HUES48 (cell line): ENCODE measurements around the gene AGAP9.
"Not testable (repeated sequence)": the region's sequence is repeated elsewhere in the genome, so short reads cannot be mapped to it uniquely, and the experiment has no call there.

Source experiments
- H3K27ac ChIP-seq: one replicate; pipeline ENCODE4 v1.7.0; 2013; ENCODE audit warnings: low read depth, low read length, inconsistent platforms
- H3K27me3 ChIP-seq: 2 replicates; pipeline ENCODE4 v1.6.1; 2013; ENCODE audit warnings: mild to moderate bottlenecking, low read length; ENCODE audit not compliant: control insufficient read depth, insufficient read depth
- H3K36me3 ChIP-seq: 2 replicates; pipeline ENCODE4 v1.6.1; 2013; ENCODE audit warnings: low read length; ENCODE audit not compliant: control insufficient read depth, insufficient read depth
- H3K4me1 ChIP-seq: 2 replicates; pipeline ENCODE4 v1.6.1; 2013; ENCODE audit warnings: mild to moderate bottlenecking, low read length; ENCODE audit not compliant: control insufficient read depth, insufficient read depth
- H3K4me3 ChIP-seq: 2 replicates; pipeline ENCODE4 v1.5.1; 2013; ENCODE audit warnings: mild to moderate bottlenecking, low read depth, low read length
- H3K9ac ChIP-seq: 2 replicates; pipeline ENCODE4 v1.6.1; 2013; ENCODE audit warnings: mild to moderate bottlenecking, low read depth, low read length, moderate library complexity
- H3K9me3 ChIP-seq: 2 replicates; pipeline ENCODE4 v1.6.1; 2013; ENCODE audit warnings: low read length; ENCODE audit not compliant: control insufficient read depth, insufficient read depth

AGAP9 gene

DNA sequence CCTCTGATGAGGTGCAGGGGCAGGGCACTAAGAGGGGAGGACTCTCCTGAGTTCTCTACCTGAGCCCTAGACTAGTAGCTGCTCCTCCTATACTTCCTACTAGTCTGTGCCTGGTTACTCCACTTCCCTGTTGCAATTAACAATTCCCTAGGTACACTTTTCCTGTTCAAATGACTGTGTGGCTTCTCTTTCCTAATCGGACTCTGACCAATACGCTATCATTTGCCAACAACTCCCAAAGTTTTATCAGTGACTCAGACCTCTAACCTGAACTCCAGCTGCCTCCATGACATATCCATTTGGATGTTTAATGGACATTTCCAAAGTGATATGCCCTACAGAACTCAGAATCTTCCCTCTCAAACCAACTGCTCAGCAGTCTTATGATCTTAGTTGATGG is 31.9 kb upstream of the AGAP9 start:
- not testable (repeated sequence) for H3K27ac ChIP-seq, H3K4me1 ChIP-seq, H3K9ac ChIP-seq, H3K9me3 ChIP-seq, H3K27me3 ChIP-seq, H3K36me3 ChIP-seq, H3K4me3 ChIP-seq

DNA sequence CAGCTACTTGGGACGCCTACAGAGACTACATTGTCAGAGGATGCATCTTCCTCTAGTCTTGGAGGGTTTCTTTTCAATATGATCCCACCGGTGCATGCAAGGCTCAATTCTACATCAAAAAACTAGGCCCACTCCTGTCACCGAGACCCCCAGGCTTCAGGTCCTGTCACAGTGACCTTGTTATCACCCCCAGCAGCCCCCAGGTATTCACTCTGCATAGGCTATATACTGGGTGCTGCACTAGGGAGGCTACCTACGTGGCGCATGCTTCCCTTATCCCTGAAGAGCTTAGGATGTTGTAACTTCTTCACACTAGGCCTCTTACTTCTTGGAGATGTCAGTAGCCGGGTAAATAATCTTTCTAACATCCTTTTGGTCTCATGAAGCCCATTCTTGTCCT is 31.1 kb upstream of the AGAP9 start:
- not testable (repeated sequence) for H3K27me3 ChIP-seq, H3K27ac ChIP-seq, H3K4me1 ChIP-seq, H3K9ac ChIP-seq, H3K9me3 ChIP-seq, H3K4me3 ChIP-seq, H3K36me3 ChIP-seq

DNA sequence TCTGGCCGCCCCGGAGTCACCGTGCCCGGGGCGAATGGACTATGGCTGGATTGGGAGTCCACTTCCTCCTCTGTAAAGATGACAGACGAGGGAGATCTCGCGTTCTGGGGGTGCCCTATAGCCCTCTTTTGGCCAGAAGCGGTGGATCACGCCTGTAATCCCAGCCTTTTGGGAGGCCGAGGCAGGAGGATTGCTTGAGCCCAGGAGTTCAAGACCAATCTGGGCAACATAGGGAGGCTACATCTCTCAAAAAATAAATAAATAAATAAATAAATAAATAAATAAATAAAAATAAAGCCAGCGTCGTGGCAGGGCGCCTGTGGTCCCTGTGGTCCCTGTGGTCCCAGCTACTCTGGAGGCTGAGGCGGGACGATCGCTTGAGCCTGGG is 30.4 kb upstream of the AGAP9 start:
- 0 out of 2 replicates have a peak overlapping the region, but pooled peaks have one; percentile 44 for H3K9ac ChIP-seq
- H3K27me3 ChIP-seq, H3K4me1 ChIP-seq, H3K36me3 ChIP-seq, H3K9me3 ChIP-seq: not testable (repeated sequence)
- peak overlapping the region; percentile 72 for H3K27ac ChIP-seq
- peak overlapping the region; percentile 75 for H3K4me3 ChIP-seq

DNA sequence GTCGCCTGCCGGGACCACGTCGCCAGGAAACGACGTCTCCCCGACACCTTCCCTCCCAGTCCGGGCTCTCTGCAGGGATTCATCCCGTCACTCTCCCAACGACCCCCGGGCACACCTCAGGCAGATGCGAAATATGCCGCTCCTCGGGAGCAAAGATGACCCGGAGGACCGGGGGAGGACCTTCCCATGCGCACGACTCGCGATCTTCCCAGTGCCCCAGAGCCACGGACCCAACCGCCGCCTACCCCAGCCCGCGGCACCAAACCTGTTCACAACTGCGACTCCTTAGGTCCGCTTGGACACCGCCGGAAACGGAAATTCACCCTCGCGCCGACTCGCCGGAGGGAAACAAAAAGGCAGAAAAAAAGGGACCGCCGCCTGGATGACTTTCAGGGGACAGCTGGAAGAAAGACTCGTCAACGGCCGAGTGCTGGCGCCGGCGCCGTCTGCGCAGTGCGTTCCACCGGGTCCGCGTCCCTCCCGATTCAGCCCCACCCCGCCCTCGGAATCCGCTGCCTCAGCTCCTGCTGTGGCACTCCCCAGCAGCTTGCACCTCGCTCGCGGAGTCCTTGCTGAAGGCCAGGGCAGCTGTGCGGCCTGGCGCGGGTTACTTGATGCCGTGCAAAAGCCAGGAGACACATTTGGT is 29.9 kb upstream of the AGAP9 start:
- not testable (repeated sequence) for H3K27me3 ChIP-seq, H3K36me3 ChIP-seq, H3K9me3 ChIP-seq, H3K4me1 ChIP-seq
- Histone ChIP-seq H3K27ac (peak overlapping the region; percentile 82), H3K4me3 (peak overlapping the region; percentile 75), H3K9ac (peak overlapping the region; percentile 77)

DNA sequence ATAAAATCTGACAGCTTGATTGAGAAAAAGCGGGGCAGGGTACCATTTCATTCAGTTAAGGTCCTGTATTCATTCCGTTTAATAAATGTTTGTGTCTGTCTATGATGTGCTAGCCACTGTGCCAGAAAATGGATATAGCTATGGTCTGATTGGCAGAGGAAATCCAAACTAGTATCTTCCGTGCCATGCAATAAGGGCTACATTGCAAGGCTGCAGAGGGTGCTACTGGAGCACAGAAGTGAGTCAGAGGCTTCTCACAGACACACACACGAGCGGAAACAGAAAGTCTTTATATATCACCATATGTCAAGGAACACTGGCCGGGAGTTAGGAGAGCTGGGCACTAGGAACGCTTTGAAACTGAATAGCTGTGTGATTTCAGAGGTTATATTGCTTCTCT is 29.3 kb upstream of the AGAP9 start:
- H3K27me3 ChIP-seq, H3K36me3 ChIP-seq, H3K9me3 ChIP-seq, H3K9ac ChIP-seq, H3K4me1 ChIP-seq: not testable (repeated sequence)
- Histone ChIP-seq H3K4me3 (peak overlapping the region; percentile 75), H3K27ac (peak overlapping the region; percentile 82)

DNA sequence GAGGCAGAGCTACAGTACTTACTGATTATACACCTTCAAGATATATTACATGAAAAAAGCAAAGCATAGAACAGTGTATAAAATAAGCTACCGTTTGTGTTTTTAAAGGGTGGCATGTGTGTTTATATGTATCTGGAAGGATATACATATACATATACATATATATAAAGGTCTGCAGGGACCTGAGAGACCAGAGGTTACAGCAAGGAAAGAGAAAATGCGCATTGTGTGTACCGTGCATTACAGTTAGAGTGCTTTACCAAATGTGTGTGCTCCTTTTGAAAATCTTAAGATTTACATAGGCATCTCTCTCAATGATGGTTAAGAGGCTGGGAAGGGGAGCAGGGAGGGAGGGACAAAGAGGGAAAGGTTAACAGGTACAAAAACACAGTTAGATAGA is 23.8 kb upstream of the AGAP9 start:
- not testable (repeated sequence) for H3K9me3 ChIP-seq, H3K4me1 ChIP-seq, H3K27ac ChIP-seq, H3K36me3 ChIP-seq, H3K4me3 ChIP-seq, H3K9ac ChIP-seq, H3K27me3 ChIP-seq

DNA sequence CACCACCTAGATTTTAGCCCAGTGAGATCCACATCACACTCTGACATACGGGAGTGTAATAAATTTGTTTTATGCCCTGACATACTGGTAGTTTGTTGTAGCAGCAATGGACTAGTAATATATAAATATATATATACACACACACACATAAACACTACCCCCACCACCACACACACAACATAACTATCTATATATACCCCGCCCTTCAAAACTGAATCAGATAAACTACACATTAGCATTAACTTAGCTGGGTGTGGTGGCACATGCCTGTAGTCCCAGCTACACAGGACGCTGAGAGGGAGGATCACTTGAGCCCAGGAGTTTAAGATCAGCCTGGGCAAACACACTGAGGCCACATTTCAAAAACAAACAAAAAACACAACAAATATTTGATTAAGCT is 13.0 kb upstream of the AGAP9 start:
- H3K9me3 ChIP-seq, H3K4me1 ChIP-seq: not testable (repeated sequence)

DNA sequence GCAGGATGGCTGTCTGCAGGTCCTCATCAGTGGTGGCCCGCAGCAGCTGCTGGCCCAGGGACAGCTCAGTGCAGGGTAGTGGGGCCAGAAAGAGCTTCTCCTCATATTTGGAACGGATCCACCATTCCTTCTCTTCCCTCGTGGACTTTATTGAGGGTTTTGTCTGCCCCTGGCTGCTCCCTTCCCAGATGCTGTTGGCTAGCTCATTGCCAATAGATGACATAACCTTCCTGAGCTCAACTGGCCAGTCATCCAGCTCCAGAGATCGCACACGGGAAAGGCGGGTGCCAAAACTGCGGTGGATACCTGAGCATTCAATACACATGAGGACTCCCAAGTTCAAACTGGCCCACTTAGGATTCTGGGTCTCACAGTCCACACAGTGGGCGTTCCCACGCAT is 21.1 kb downstream of the AGAP9 start:
- not testable (repeated sequence) for H3K27me3 ChIP-seq, H3K36me3 ChIP-seq, H3K27ac ChIP-seq, H3K9me3 ChIP-seq, H3K9ac ChIP-seq, H3K4me1 ChIP-seq, H3K4me3 ChIP-seq

More for the DNA sequence above, 13.0 kb upstream of the AGAP9 start:
- H3K9ac ChIP-seq, H3K27ac ChIP-seq, H3K27me3 ChIP-seq, H3K4me3 ChIP-seq, H3K36me3 ChIP-seq: not testable (repeated sequence)

DNA sequence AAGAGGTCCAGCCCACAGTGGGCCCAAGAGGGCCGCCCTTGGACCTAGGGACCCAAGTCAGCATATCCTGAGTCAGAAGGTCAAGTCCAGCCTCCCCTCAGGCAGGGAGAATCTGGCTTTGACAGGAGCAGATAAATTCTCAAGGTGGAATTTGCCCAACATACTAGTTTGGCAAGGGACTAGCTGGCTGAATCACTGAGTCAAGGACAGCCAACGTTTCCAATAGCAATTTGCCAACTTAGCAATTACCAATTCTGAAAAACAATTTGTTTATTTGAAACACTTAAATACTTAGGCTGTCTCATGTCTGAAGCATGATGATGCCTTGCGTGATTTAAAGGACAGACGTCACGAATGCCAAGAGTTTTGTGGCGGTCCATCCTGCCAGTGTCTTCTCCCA is 29.2 kb downstream of the AGAP9 start:
- not testable (repeated sequence) for H3K27me3 ChIP-seq, H3K9me3 ChIP-seq, H3K9ac ChIP-seq, H3K4me3 ChIP-seq, H3K4me1 ChIP-seq, H3K27ac ChIP-seq, H3K36me3 ChIP-seq

DNA sequence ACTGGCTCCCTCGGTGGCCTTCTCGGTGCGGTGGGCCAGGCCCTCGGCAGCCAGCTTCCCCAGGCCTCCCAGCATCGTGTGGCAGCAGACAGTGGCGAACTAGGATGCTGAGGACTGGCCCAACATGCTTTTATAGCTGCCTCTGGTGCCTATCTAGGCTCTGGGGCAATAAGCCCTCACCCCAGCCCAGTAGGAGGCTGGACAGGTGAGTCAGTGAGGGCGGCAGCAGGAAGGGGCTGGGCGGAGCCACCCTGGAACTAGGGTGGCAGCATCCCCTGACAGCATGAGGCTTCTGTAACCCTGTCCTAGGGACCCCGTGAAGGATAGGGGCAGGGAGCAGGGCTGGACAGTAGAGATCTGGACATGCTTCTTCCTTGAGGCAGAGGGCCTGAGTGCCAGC is 31.8 kb downstream of the AGAP9 start, which contains the start of gene FAM25G:
Gene FAM25G, minus strand, starts transcription at position 101 of the 400 bp plus-strand sequence. Its CDS starts 26 bp downstream, at position 75.
- not testable (repeated sequence) for H3K36me3 ChIP-seq, H3K4me1 ChIP-seq, H3K27me3 ChIP-seq, H3K4me3 ChIP-seq, H3K9ac ChIP-seq, H3K9me3 ChIP-seq, H3K27ac ChIP-seq

DNA sequence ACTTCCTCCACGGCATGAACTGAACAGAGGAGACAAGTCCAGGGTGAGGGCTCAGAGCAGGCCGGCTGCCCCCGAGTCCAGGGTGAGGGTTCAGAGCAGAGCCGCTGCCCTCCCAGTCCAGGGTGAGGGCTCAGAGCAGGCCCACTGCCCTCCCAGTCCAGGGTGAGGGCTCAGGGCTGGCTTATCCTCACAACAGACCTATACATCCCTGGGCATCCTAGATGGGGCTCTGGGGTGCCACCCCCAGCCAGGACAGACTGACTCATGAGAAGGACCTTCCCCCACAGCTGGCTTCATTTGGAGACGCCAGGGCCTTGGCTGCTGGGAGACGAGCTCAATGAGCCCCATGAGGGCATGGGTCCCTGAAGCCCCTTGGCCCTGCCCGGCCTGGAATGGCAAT is 33.8 kb downstream of the AGAP9 start:
- H3K9me3 ChIP-seq, H3K36me3 ChIP-seq, H3K9ac ChIP-seq, H3K27ac ChIP-seq, H3K4me3 ChIP-seq, H3K4me1 ChIP-seq, H3K27me3 ChIP-seq: not testable (repeated sequence)

DNA sequence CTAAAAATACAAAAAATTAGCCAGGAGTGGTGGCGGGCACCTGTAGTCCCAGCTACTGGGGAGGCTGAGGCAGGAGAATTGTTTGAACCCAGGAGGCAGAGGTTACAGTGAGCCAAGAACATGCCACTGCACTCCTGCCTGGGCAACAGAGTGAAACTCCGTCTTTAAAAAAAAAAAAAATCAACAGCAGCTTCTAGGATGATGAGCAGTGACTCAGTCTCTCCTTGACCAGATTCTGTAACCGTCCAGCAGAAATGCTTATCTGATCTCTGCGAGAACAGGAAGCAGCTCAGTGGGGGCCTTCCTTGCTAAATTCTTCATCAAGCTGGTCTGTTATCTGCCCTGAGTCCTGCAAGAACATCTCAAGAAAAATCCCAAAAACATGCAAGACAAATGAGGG is 37.5 kb downstream of the AGAP9 start:
- H3K27ac ChIP-seq, H3K4me1 ChIP-seq, H3K9me3 ChIP-seq, H3K27me3 ChIP-seq, H3K36me3 ChIP-seq, H3K4me3 ChIP-seq, H3K9ac ChIP-seq: not testable (repeated sequence)
